ENCODE data around the gene ETV5. TPM values are rescaled to one million over a fixed set of nuclear protein-coding genes. Genes with fewer than 3 reads are reported as not detected.

Gene ETV5
- total and polyA plus RNA-seq, 7 experiments from 2014 or later = 0.56 to 2.3 (median 0.97) TPM; not detected in 3

GRCh38 chr3:186073641-186074040 lies 35.2 kb downstream of the ETV5 start:
- H3K4me3 Mint-ChIP-seq = no peak overlapping the region
- no peak overlapping the region for H3K27ac Mint-ChIP-seq
- intact Hi-C loops (cut with micrococcal nuclease) = no loop called here
- H3K27ac ChIP-seq (ENCODE audit: low read depth, low read length) = no peak overlapping the region
- peaks cover 0 to 9% (median 5%) of the 10 kb centered on the region in 7 donors for H3K4me1 Mint-ChIP-seq
- peaks cover 0 to 8% (median 6%) of the 10 kb centered on the region in 5 donors for H3K36me3 Mint-ChIP-seq
- POLR2A ChIA-PET = no interaction called here
- no peaks in the 10 kb centered on the region for H3K27me3 ChIP-seq (ENCODE audit: control insufficient read depth in 2 of 2, insufficient read depth in 2 of 2, low read length in 2 of 2)
- peaks cover 0 to 33% (median 8%) of the 10 kb centered on the region in 5 donors for H3K27me3 Mint-ChIP-seq
- no peak overlapping the region for H3K4me3 ChIP-seq (ENCODE audit: low read length)
- no peaks in the 10 kb centered on the region for H3K4me1 ChIP-seq (ENCODE audit: control insufficient read depth in 2 of 2, insufficient read depth in 2 of 2, low read length in 2 of 2)
- DNase-seq = no peak
- no peaks in the 10 kb centered on the region for H3K9me3 ChIP-seq (ENCODE audit: control insufficient read depth in 2 of 3, low read length in 3 of 3)
- no peaks in the 10 kb centered on the region for H3K36me3 ChIP-seq (ENCODE audit: control insufficient read depth in 2 of 3, insufficient read depth in 3 of 3, low read length in 3 of 3)
- no peak for ATAC-seq
- CTCF ChIA-PET = no interaction called here
- H3K9me3 Mint-ChIP-seq = peaks cover 3 to 14% (median 4%) of the 10 kb centered on the region in 11 donors

DNA sequence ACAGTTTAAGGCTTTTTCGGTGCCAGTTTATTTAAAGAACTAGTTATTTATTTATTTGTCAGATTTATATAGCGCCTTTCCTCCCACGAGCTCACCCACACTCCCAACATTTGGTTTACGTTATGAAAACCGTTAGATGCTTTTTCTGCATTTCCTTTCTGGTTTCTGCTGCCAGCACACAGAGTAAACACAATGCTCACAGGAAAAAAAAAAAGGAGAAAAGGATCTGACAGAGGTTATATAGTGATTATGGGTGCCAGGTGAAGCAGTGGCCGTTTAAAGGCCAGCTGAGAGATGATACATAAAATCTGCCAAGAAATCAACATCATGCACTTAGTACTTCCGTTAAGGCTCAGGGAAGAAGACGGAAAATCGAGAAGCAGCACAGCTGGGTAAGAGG lies 37.9 kb downstream of the ETV5 start:
- peaks cover 3 to 14% (median 5%) of the 10 kb centered on the region in 11 donors for H3K9me3 Mint-ChIP-seq
- peaks cover 0 to 29% (median 8%) of the 10 kb centered on the region in 5 donors for H3K27me3 Mint-ChIP-seq

DNA sequence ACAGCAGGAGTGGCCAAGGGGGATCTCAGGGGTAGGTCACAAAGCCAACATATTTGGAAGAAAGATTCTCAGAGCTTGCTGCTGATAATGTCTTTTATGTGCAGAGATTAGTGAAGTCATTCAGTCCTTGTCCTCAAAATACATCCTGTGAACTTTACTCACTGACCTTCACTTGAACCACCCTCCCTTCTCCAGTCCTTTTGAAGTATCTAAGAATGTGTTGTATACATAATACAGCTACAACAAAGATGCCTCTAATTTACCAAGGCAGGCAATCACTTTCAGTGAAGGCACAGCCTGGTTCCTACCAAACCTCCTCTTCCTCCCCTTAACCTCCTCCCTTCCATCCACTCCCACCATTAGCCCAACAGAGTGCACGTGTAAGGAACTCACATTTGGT lies 38.3 kb downstream of the ETV5 start:
- POLR2A ChIA-PET = no interaction called here
- H3K4me3 Mint-ChIP-seq = no peak overlapping the region
- intact Hi-C loops (cut with micrococcal nuclease) = no loop called here
- Histone ChIP-seq H3K4me3 (ENCODE audit: low read length) (no peak overlapping the region), H3K9me3 (ENCODE audit: control insufficient read depth in 2 of 3, low read length in 3 of 3) (no peaks in the 10 kb centered on the region), H3K36me3 (ENCODE audit: control insufficient read depth in 2 of 3, insufficient read depth in 3 of 3, low read length in 3 of 3) (no peaks in the 10 kb centered on the region), H3K4me1 (ENCODE audit: control insufficient read depth in 2 of 2, insufficient read depth in 2 of 2, low read length in 2 of 2) (no peaks in the 10 kb centered on the region), H3K27ac (ENCODE audit: low read depth, low read length) (no peak overlapping the region), H3K27me3 (ENCODE audit: control insufficient read depth in 2 of 2, insufficient read depth in 2 of 2, low read length in 2 of 2) (no peaks in the 10 kb centered on the region)
- peaks cover 3 to 14% (median 5%) of the 10 kb centered on the region in 11 donors for H3K9me3 Mint-ChIP-seq
- no peak for ATAC-seq
- DNase-seq = no peak
- peaks cover 3 to 18% (median 13%) of the 10 kb centered on the region in 7 donors for H3K4me1 Mint-ChIP-seq
- no peak overlapping the region for H3K27ac Mint-ChIP-seq
- peaks cover 0 to 32% (median 8%) of the 10 kb centered on the region in 5 donors for H3K27me3 Mint-ChIP-seq
- H3K36me3 Mint-ChIP-seq = peaks cover 0 to 8% (median 6%) of the 10 kb centered on the region in 5 donors
- CTCF ChIA-PET = no interaction called here

More for the DNA sequence above, 37.9 kb downstream of the ETV5 start:
- H3K4me1 Mint-ChIP-seq = peaks cover 3 to 18% (median 13%) of the 10 kb centered on the region in 7 donors
- DNase-seq (no peak), ATAC-seq (no peak)
- H3K27ac Mint-ChIP-seq = no peak overlapping the region
- intact Hi-C loops (cut with micrococcal nuclease) = no loop called here
- Histone ChIP-seq H3K9me3 (ENCODE audit: control insufficient read depth in 2 of 3, low read length in 3 of 3) (no peaks in the 10 kb centered on the region), H3K4me3 (ENCODE audit: low read length) (no peak overlapping the region), H3K27ac (ENCODE audit: low read depth, low read length) (no peak overlapping the region), H3K4me1 (ENCODE audit: control insufficient read depth in 2 of 2, insufficient read depth in 2 of 2, low read length in 2 of 2) (no peaks in the 10 kb centered on the region), H3K36me3 (ENCODE audit: control insufficient read depth in 2 of 3, insufficient read depth in 3 of 3, low read length in 3 of 3) (no peaks in the 10 kb centered on the region), H3K27me3 (ENCODE audit: control insufficient read depth in 2 of 2, insufficient read depth in 2 of 2, low read length in 2 of 2) (no peaks in the 10 kb centered on the region)
- ChIA-PET CTCF (no interaction called here), POLR2A (no interaction called here)
- H3K4me3 Mint-ChIP-seq = no peak overlapping the region
- H3K36me3 Mint-ChIP-seq = peaks cover 0 to 8% (median 6%) of the 10 kb centered on the region in 5 donors

DNA sequence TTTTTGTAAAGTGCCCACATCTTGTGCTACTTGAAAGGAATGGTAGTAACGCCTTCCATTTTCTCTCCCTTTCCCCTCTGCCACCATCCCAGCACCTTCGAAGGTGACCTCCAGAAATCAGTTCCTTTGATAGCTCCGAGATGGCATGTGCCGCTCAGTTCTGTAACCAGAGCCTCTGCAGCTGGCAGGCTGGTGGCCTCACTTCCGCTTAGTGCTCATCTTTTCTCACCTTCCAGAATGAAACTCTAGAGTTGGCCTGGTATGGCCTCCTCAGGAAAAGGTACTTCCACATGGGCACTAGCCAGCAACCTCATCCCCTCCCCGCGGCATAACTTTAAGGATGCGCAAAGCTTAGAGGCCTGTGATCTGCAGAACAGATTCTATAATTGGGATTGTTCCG lies 38.8 kb downstream of the ETV5 start:
- H3K36me3 Mint-ChIP-seq = peaks cover 0 to 7% (median 5%) of the 10 kb centered on the region in 5 donors
- DNase-seq (no peak), ATAC-seq (no peak)
- H3K27me3 Mint-ChIP-seq = peaks cover 0 to 31% (median 7%) of the 10 kb centered on the region in 5 donors
- POLR2A ChIA-PET = no interaction called here
- no peaks in the 10 kb centered on the region for H3K27me3 ChIP-seq (ENCODE audit: control insufficient read depth in 2 of 2, insufficient read depth in 2 of 2, low read length in 2 of 2)
- H3K4me3 Mint-ChIP-seq = no peak overlapping the region
- no peak overlapping the region for H3K4me3 ChIP-seq (ENCODE audit: low read length)
- CTCF ChIA-PET = no interaction called here
- intact Hi-C loops (cut with micrococcal nuclease) = no loop called here
- H3K4me1 Mint-ChIP-seq = peaks cover 3 to 18% (median 13%) of the 10 kb centered on the region in 7 donors
- H3K9me3 Mint-ChIP-seq = peaks cover 2 to 13% (median 4%) of the 10 kb centered on the region in 11 donors
- no peaks in the 10 kb centered on the region for H3K36me3 ChIP-seq (ENCODE audit: control insufficient read depth in 2 of 3, insufficient read depth in 3 of 3, low read length in 3 of 3)
- H3K27ac Mint-ChIP-seq = no peak overlapping the region
- H3K9me3 ChIP-seq (ENCODE audit: control insufficient read depth in 2 of 3, low read length in 3 of 3) = no peaks in the 10 kb centered on the region
- H3K4me1 ChIP-seq (ENCODE audit: control insufficient read depth in 2 of 2, insufficient read depth in 2 of 2, low read length in 2 of 2) = no peaks in the 10 kb centered on the region
- no peak overlapping the region for H3K27ac ChIP-seq (ENCODE audit: low read depth, low read length)

GRCh38 chr3:186069199-186069598 lies 39.7 kb downstream of the ETV5 start:
- CTCF ChIA-PET = no interaction called here
- Histone ChIP-seq H3K36me3 (ENCODE audit: control insufficient read depth in 2 of 3, insufficient read depth in 3 of 3, low read length in 3 of 3) (no peaks in the 10 kb centered on the region), H3K4me1 (ENCODE audit: control insufficient read depth in 2 of 2, insufficient read depth in 2 of 2, low read length in 2 of 2) (no peaks in the 10 kb centered on the region), H3K27me3 (ENCODE audit: control insufficient read depth in 2 of 2, insufficient read depth in 2 of 2, low read length in 2 of 2) (no peaks in the 10 kb centered on the region), H3K9me3 (ENCODE audit: control insufficient read depth in 2 of 3, low read length in 3 of 3) (no peaks in the 10 kb centered on the region), H3K4me3 (ENCODE audit: low read length) (no peak overlapping the region), H3K27ac (ENCODE audit: low read depth, low read length) (no peak overlapping the region)
- Mint-ChIP-seq H3K36me3 (peaks cover 0 to 6% (median 3%) of the 10 kb centered on the region in 5 donors), H3K4me1 (peaks cover 3 to 18% (median 13%) of the 10 kb centered on the region in 7 donors), H3K4me3 (no peak overlapping the region), H3K27ac (no peak overlapping the region), H3K27me3 (peaks cover 0 to 37% (median 7%) of the 10 kb centered on the region in 5 donors), H3K9me3 (peaks cover 0 to 6% (median 0%) of the 10 kb centered on the region in 11 donors)
- POLR2A ChIA-PET = interaction anchor here (0.7 kb wide), 1 partner anchor 14 kb away, joined by 3 read pairs; no protein-coding TSS in a partner anchor
- ATAC-seq (no peak), DNase-seq (no peak)
- intact Hi-C loops (cut with micrococcal nuclease) = no loop called here

- ChIA-PET CTCF (interaction anchor here (0.7 kb wide), 1 partner anchor 11 kb away, joined by 3 read pairs; no protein-coding TSS in a partner anchor), POLR2A (no interaction called here)
- Mint-ChIP-seq H3K4me3 (peak overlapping the region in 4 of 10 donors; percentile 5 to 80 (median 43)), H3K27ac (no peak overlapping the region), H3K4me1 (peaks cover 3 to 19% (median 16%) of the 10 kb centered on the region in 7 donors), H3K36me3 (peaks cover 0 to 6% (median 3%) of the 10 kb centered on the region in 5 donors), H3K9me3 (peaks cover 0 to 4% (median 0%) of the 10 kb centered on the region in 11 donors), H3K27me3 (peaks cover 4 to 44% (median 12%) of the 10 kb centered on the region in 5 donors)
- no peak overlapping the region for H3K27ac ChIP-seq (ENCODE audit: low read depth, low read length)
- intact Hi-C loops (cut with micrococcal nuclease) = no loop called here
- no peaks in the 10 kb centered on the region for H3K36me3 ChIP-seq (ENCODE audit: control insufficient read depth in 2 of 3, insufficient read depth in 3 of 3, low read length in 3 of 3)
- ATAC-seq = no peak
- no peaks in the 10 kb centered on the region for H3K27me3 ChIP-seq (ENCODE audit: control insufficient read depth in 2 of 2, insufficient read depth in 2 of 2, low read length in 2 of 2)
- H3K9me3 ChIP-seq (ENCODE audit: control insufficient read depth in 2 of 3, low read length in 3 of 3) = no peaks in the 10 kb centered on the region
- H3K4me3 ChIP-seq (ENCODE audit: low read length) = no peak overlapping the region
- H3K4me1 ChIP-seq (ENCODE audit: control insufficient read depth in 2 of 2, insufficient read depth in 2 of 2, low read length in 2 of 2) = no peaks in the 10 kb centered on the region
- DNase-seq = no peak
These were observed 40.7 kb downstream of the ETV5 start for GRCh38 chr3:186068243-186068552.
